HCT116 (cell line): ENCODE data around the gene AOAH. TPM values are rescaled to one million over a fixed set of nuclear protein-coding genes. Genes with fewer than 3 reads are reported as not detected.

Experiments
- ATAC-seq: fragments of 200-7000 bp; cut with Tn5 transposase; 2 replicates; pipeline ENCODE4 v1.9.1; 2020; ENCODE audit warnings: mild to moderate bottlenecking, moderate library complexity
- BruUV-seq: library from RNA; stranded (reverse); fragments of 400-500 nt; replicated peaks from 2 replicates; lab custom pipeline; 2021; lab: Mats Ljungman, UMichigan
- CTCF ChIA-PET: fragments of 300-600 bp; sonication (Branson Sonifier 250); formaldehyde crosslinking; loops from one replicate; lab custom pipeline; 2021; ENCODE audit warnings: antibody characterized with exemption; lab: Charles Lee
- POLR2A ChIA-PET: fragments of 300-600, 350-600 bp; sonication (Branson Sonifier 250); formaldehyde crosslinking; loops from one replicate; lab custom pipeline; 2021; ENCODE audit warnings: antibody characterized with exemption; lab: Charles Lee
- RAD21 ChIA-PET, 2 experiments: fragments of 300-600 bp; sonication (Branson Sonifier 250); formaldehyde crosslinking; loops; one replicate each; lab custom pipeline; 2023; ENCODE audit warnings: low total read pairs in 2 of 2; ENCODE audit not compliant: uncharacterized antibody in 2 of 2, unreplicated experiment in 2 of 2, low non-redundant PET in 1 of 2; lab: Charles Lee
- DNase-seq: peaks from one replicate; pipeline ENCODE4 v3.0.0-alpha.2; 2010; ENCODE audit warnings: low read depth, low spot score
- H2AFZ ChIP-seq: fragments of 200-600 bp; shearing (Covaris generic), sonication (generic); 2 replicates; pipeline ENCODE4 v1.6.1; 2017; ENCODE audit warnings: low read depth, mixed run types, mixed read lengths, antibody characterized with exemption, low read length; ENCODE audit not compliant: poor library complexity, severe bottlenecking
- H3K27ac ChIP-seq: 2 replicates; pipeline ENCODE4 v1.5.1; 2012; ENCODE audit warnings: low read depth, low read length
- H3K27me3 ChIP-seq: fragments of 200-600 bp; sonication (generic); 2 replicates; pipeline ENCODE4 v1.6.1; 2016; ENCODE audit warnings: mixed run types, low read length, mixed read lengths; ENCODE audit not compliant: insufficient read depth
- H3K36me3 ChIP-seq, 2 experiments: fragments of 200-500 bp in 1 of 2; fragments of 200-600 bp in 1 of 2; sonication (Bioruptor generic) in 1 of 2; sonication (generic) in 1 of 2; 2 replicates each; pipeline versions ENCODE4 v1.5.1 to v1.6.1; 2014 to 2016; ENCODE audit warnings: low read length in 2 of 2, inconsistent platforms in 1 of 2, mixed read lengths in 1 of 2, mixed run types in 1 of 2; ENCODE audit not compliant: insufficient read depth in 2 of 2, control insufficient read depth in 1 of 2
- H3K4me1 ChIP-seq, 2 experiments: fragments of 200-600 bp in 1 of 2; sonication (generic) in 1 of 2; 2 replicates each; pipeline versions ENCODE4 v1.5.1 to v1.6.1; 2012 to 2017; ENCODE audit warnings: low read length in 2 of 2, inconsistent platforms in 1 of 2, mild to moderate bottlenecking in 1 of 2, mixed read lengths in 1 of 2, mixed run types in 1 of 2, moderate library complexity in 1 of 2; ENCODE audit not compliant: insufficient read depth in 2 of 2, control insufficient read depth in 1 of 2
- H3K4me2 ChIP-seq: fragments of 200-600 bp; sonication (generic); 2 replicates; pipeline ENCODE4 v1.6.1; 2017; ENCODE audit warnings: mixed run types, low read length, mixed read lengths
- H3K4me3 ChIP-seq, 2 experiments: fragments of 200-600 bp in 1 of 2; sonication (generic) in 1 of 2; replicated peaks in 1 of 2; 2 replicates each; pipeline ENCODE4 v1.5.1; 2011 to 2016; ENCODE audit warnings: low read length in 2 of 2, control low read depth in 1 of 2, low read depth in 1 of 2, mild to moderate bottlenecking in 1 of 2, mixed read lengths in 1 of 2, mixed run types in 1 of 2
- H3K79me2 ChIP-seq: fragments of 200-600 bp; sonication (generic); 2 replicates; pipeline ENCODE4 v1.6.1; 2017; ENCODE audit warnings: mild to moderate bottlenecking, mixed run types, low read length, moderate library complexity, mixed read lengths; ENCODE audit not compliant: insufficient read depth
- H3K9ac ChIP-seq: fragments of 200-600 bp; sonication (generic); 2 replicates; pipeline ENCODE4 v1.6.1; 2016; ENCODE audit warnings: low read length, mixed read lengths
- H3K9me2 ChIP-seq: fragments of 200-600 bp; sonication (generic), shearing (Covaris generic); 2 replicates; pipeline ENCODE4 v1.6.1; 2017; ENCODE audit warnings: mixed run types, mild to moderate bottlenecking, moderate library complexity; ENCODE audit not compliant: insufficient read depth
- H3K9me3 ChIP-seq, 2 experiments: fragments of 200-500 bp in 1 of 2; fragments of 200-600 bp in 1 of 2; sonication (Bioruptor generic) in 1 of 2; sonication (generic) in 1 of 2; 2 replicates each; pipeline ENCODE4 v1.6.1; 2014 to 2017; ENCODE audit warnings: low read length in 2 of 2, mixed read lengths in 2 of 2, inconsistent platforms in 1 of 2, low read depth in 1 of 2, mild to moderate bottlenecking in 1 of 2, mixed run types in 1 of 2, moderate library complexity in 1 of 2; ENCODE audit not compliant: control insufficient read depth in 1 of 2, insufficient read depth in 1 of 2
- H4K20me1 ChIP-seq: fragments of 200-600 bp; sonication (generic), shearing (Covaris generic); 2 replicates; pipeline ENCODE4 v1.6.1; 2017; ENCODE audit warnings: mixed run types, mild to moderate bottlenecking, moderate library complexity; ENCODE audit not compliant: insufficient read depth
- ATF3 ChIP-seq: IDR thresholded peaks from 2 replicates; pipeline ENCODE4 v1.6.1; 2012
- CBX3 ChIP-seq: IDR thresholded peaks from 2 replicates; pipeline ENCODE4 v1.6.1; 2012; ENCODE audit warnings: low read depth
- CTCF ChIP-seq, 3 experiments: fragments of 200-600 bp in 1 of 3; sonication (generic) in 1 of 3; IDR thresholded peaks in 2 of 3; conservative IDR thresholded peaks in 1 of 3; 2 replicates each; pipeline ENCODE4 v1.5.1; 2012 to 2017; ENCODE audit warnings: low read depth in 2 of 3, low read length in 2 of 3, antibody characterized with exemption in 1 of 3, borderline replicate concordance in 1 of 3, control low read depth in 1 of 3, mild to moderate bottlenecking in 1 of 3, mixed read lengths in 1 of 3, mixed run types in 1 of 3, moderate library complexity in 1 of 3; ENCODE audit not compliant: insufficient read depth in 1 of 3
- ELF1 ChIP-seq: IDR thresholded peaks from 2 replicates; pipeline ENCODE4 v1.6.1; 2012; ENCODE audit warnings: low read depth, borderline replicate concordance
- EZH2phosphoT487 ChIP-seq: fragments of 200-600 bp; IDR thresholded peaks from 2 replicates; pipeline ENCODE4 v1.6.1; 2018; ENCODE audit warnings: antibody characterized with exemption, borderline replicate concordance
- FOSL1 ChIP-seq: IDR thresholded peaks from 2 replicates; pipeline ENCODE4 v1.6.1; 2012; ENCODE audit warnings: low read depth
- POLR2A ChIP-seq: IDR thresholded peaks from 2 replicates; pipeline ENCODE4 v1.7.0; 2011; ENCODE audit warnings: borderline replicate concordance; ENCODE audit not compliant: insufficient read depth, insufficient read length; ENCODE audit errors: extremely low read depth
- POLR2AphosphoS5 ChIP-seq: IDR thresholded peaks from 2 replicates; pipeline ENCODE4 v1.6.1; 2011; ENCODE audit warnings: mild to moderate bottlenecking, low read depth, low read length, moderate library complexity
- RAD21 ChIP-seq: IDR thresholded peaks from 2 replicates; pipeline ENCODE4 v1.6.1; 2012; ENCODE audit warnings: low read depth, mild to moderate bottlenecking
- REST ChIP-seq: IDR thresholded peaks from 2 replicates; pipeline ENCODE4 v1.6.1; 2012; ENCODE audit warnings: low read depth
- SIN3A ChIP-seq: IDR thresholded peaks from 2 replicates; pipeline ENCODE4 v1.6.1; 2012; ENCODE audit warnings: low read depth
- SP1 ChIP-seq: IDR thresholded peaks from 2 replicates; pipeline ENCODE4 v1.6.1; 2012; ENCODE audit warnings: low read depth
- TCF7L2 ChIP-seq: IDR thresholded peaks from 2 replicates; pipeline ENCODE4 v1.7.0; 2011; ENCODE audit warnings: borderline replicate concordance, inconsistent platforms; ENCODE audit not compliant: insufficient read depth, insufficient read length; ENCODE audit errors: extremely low read depth
- ZBTB33 ChIP-seq: IDR thresholded peaks from 2 replicates; pipeline ENCODE4 v1.6.1; 2011; ENCODE audit warnings: mild to moderate bottlenecking, low read length, moderate library complexity; ENCODE audit not compliant: insufficient replicate concordance; ENCODE audit errors: extremely low read depth
- ZFX ChIP-seq: fragments of 450-650 bp; IDR thresholded peaks from 2 replicates; pipeline ENCODE4 v1.6.1; 2017
- ZNF274 ChIP-seq: fragments of 200-500 bp; sonication (Bioruptor generic); IDR thresholded peaks from 2 replicates; pipeline ENCODE4 v1.6.1; 2014; ENCODE audit warnings: mild to moderate bottlenecking, low read depth, low read length, inconsistent platforms
- intact Hi-C: fragments of 100-400 bp; cut with micrococcal nuclease; formaldehyde crosslinking; loops from 2 replicates; pipeline ENCODE4 v1.10.0; 2022
- total RNA-seq: library from RNA; stranded (reverse); gene quantifications from one replicate; pipeline ENCODE4 v1.2.1, GENCODE V29; 2021; ENCODE audit not compliant: unreplicated experiment

AOAH gene
- total RNA-seq, 1 experiment from 2014 or later, result 1.1 TPM

- Histone ChIP-seq H3K79me2 (no peaks in the 10 kb centered on the region), H3K9me3 (no peaks in the 10 kb centered on the region), H3K27me3 (no peaks in the 10 kb centered on the region; the same call in 1 of the 2 replicates), H3K4me3 (no peak overlapping the region), H2AFZ (no peak overlapping the region), H3K9ac (no peak overlapping the region), H3K27ac (no peak overlapping the region), H3K4me2 (no peak overlapping the region)
- RAD21 ChIA-PET, result no interaction called here
- CTCF ChIA-PET, result no interaction called here
- TF ChIP-seq EZH2phosphoT487 (no peak), REST (no peak), CTCF (IDR thresholded peaks at IDR 0.05 in 2 of 3, conservative IDR thresholded peaks at IDR 0.05 in 1 of 3; ENCODE audit: borderline replicate concordance in 1 of 3, insufficient read depth in 1 of 3, low read depth in 2 of 3, low read length in 2 of 3) (no peak), TCF7L2 (no peak), POLR2AphosphoS5 (no peak), ZBTB33 (no peak), POLR2A (no peak), ATF3 (no peak), RAD21 (no peak), SIN3A (no peak), ZFX (no peak), FOSL1 (no peak), ZNF274 (no peak), SP1 (no peak), CBX3 (no peak), ELF1 (no peak)
- TF ChIP-seq, all 23 proteins: peak for 0
- intact Hi-C loops, result no loop called here
- POLR2A ChIA-PET, result no interaction called here
- Histone ChIP-seq H3K9me2 (no peaks in the 10 kb centered on the region), H3K4me1 (no peaks in the 10 kb centered on the region), H3K36me3 (no peaks in the 10 kb centered on the region), H4K20me1 (no peaks in the 10 kb centered on the region)
- ATAC-seq, result no peak
- no peak for DNase-seq
- no TSS peak for BruUV-seq
Observed at GRCh38 chr7:36739351-36739750, 15.1 kb upstream of the AOAH start.
